Lung (tissue), 12 donors: ENCODE results near the gene WNK2. TPM values are rescaled to one million over a fixed set of nuclear protein-coding genes. Genes with fewer than 3 reads are reported as not detected.
A peak's percentile ranks its signal among the peaks of the same experiment; 100 is the strongest.

ENCODE experiments used
- ATAC-seq: fragments of 200-7000 bp; cut with Tn5 transposase; one replicate; pipeline ENCODE4 v1.9.1; 2020; ENCODE audit warnings: moderate number of reproducible peaks; ENCODE audit not compliant: insufficient read depth, low FRiP score
- DNase-seq, 3 donors: peaks; one replicate each; pipeline ENCODE4 v3.0.0-alpha.2; 2013 to 2017
- H3K27ac ChIP-seq, 2 donors: one replicate each; pipeline ENCODE4 v1.5.1; 2013; ENCODE audit warnings: mild to moderate bottlenecking in 2 of 2, moderate library complexity in 2 of 2, control low read depth in 1 of 2, inconsistent platforms in 1 of 2, low read depth in 1 of 2, low read length in 1 of 2
- H3K27me3 ChIP-seq, 3 donors: one replicate each; pipeline ENCODE4 v1.5.1; 2013; ENCODE audit warnings: low read length in 2 of 3; ENCODE audit not compliant: control insufficient read depth in 3 of 3, insufficient read depth in 3 of 3
- H3K36me3 ChIP-seq, 4 donors: one replicate each; pipeline ENCODE4 v1.5.1; 2013; ENCODE audit warnings: low read length in 4 of 4, mild to moderate bottlenecking in 1 of 4, moderate library complexity in 1 of 4; ENCODE audit not compliant: control insufficient read depth in 4 of 4, insufficient read depth in 4 of 4
- H3K4me1 ChIP-seq, 5 donors: one replicate each; pipeline ENCODE4 v1.5.1; 2013; ENCODE audit warnings: low read length in 5 of 5, mild to moderate bottlenecking in 2 of 5, moderate library complexity in 1 of 5; ENCODE audit not compliant: control insufficient read depth in 5 of 5, insufficient read depth in 5 of 5
- H3K4me3 ChIP-seq: one replicate; pipeline ENCODE4 v1.5.1; 2013; ENCODE audit warnings: mild to moderate bottlenecking, control low read depth, moderate library complexity
- H3K9ac ChIP-seq, 2 donors: one replicate each; pipeline ENCODE4 v1.5.1; 2013; ENCODE audit warnings: low read length in 2 of 2, control low read depth in 1 of 2; ENCODE audit not compliant: insufficient read depth in 1 of 2
- H3K9me3 ChIP-seq, 4 donors: one replicate each; pipeline ENCODE4 v1.5.1; 2013; ENCODE audit warnings: low read length in 3 of 4, mild to moderate bottlenecking in 1 of 4, moderate library complexity in 1 of 4; ENCODE audit not compliant: control insufficient read depth in 4 of 4, insufficient read depth in 3 of 4
- WGBS, 2 donors: extraction: QIAGEN DNeasy Blood & Tissue Kit; methylation state at CpG; one replicate each; pipeline ENCODE4 v1.1.7; 2013; 5-methylcytosine and 5-hydroxymethylcytosine counted together
- polyA plus RNA-seq, 2 donors: library from polyadenylated mRNA; stranded (reverse); fragments of 200-250 nt; gene quantifications; one replicate each; pipeline ENCODE4 v1.2.1, GENCODE V29; 2013
- total RNA-seq, 2 donors: library from RNA; depleted of rRNA in 1 of 2; stranded (reverse); fragments of >200 nt in 1 of 2; gene quantifications; one replicate each; pipeline ENCODE4 v1.2.1, GENCODE V29; 2014 to 2021
- TF ChIP-seq, protein P1 (sequence below): IDR thresholded peaks from 2 replicates; pipeline ENCODE4 v1.5.1; 2012; ENCODE audit warnings: mild to moderate bottlenecking; ENCODE audit errors: control extremely low read depth, extremely low read depth
- donor health status: control.
- donor health status: control.
- donor health status: Bipolar disorder and iron deficiency.
- donor health status: healthy.
- donor health status: DM: yes; HTN: yes; CAD: no.

The WNK2 gene
- total and polyA plus RNA-seq, 4 donors: 1.00 to 8.5 (median 2.9) TPM

GRCh38 chr9:93258818-93259489, 75.0 kb downstream of the WNK2 start:
- H3K4me3 ChIP-seq: no peak overlapping the region
- ATAC-seq (no peak), DNase-seq (peak in 1 of 3 donors; percentile 10)
- TF ChIP-seq, protein P1, sequence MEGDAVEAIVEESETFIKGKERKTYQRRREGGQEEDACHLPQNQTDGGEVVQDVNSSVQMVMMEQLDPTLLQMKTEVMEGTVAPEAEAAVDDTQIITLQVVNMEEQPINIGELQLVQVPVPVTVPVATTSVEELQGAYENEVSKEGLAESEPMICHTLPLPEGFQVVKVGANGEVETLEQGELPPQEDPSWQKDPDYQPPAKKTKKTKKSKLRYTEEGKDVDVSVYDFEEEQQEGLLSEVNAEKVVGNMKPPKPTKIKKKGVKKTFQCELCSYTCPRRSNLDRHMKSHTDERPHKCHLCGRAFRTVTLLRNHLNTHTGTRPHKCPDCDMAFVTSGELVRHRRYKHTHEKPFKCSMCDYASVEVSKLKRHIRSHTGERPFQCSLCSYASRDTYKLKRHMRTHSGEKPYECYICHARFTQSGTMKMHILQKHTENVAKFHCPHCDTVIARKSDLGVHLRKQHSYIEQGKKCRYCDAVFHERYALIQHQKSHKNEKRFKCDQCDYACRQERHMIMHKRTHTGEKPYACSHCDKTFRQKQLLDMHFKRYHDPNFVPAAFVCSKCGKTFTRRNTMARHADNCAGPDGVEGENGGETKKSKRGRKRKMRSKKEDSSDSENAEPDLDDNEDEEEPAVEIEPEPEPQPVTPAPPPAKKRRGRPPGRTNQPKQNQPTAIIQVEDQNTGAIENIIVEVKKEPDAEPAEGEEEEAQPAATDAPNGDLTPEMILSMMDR: no peak
- no peaks in the 10 kb centered on the region for H3K4me1 ChIP-seq
- H3K27ac ChIP-seq: no peak overlapping the region
- no peaks in the 10 kb centered on the region for H3K9me3 ChIP-seq
- H3K9ac ChIP-seq: no peak overlapping the region
- WGBS, 2 donors: 88 to 94% methylated on average over 31 to 33 of the region's 33 CpGs
- no peaks in the 10 kb centered on the region for H3K27me3 ChIP-seq
- H3K36me3 ChIP-seq: no peaks in the 10 kb centered on the region

GRCh38 chr9:93259490-93260262, 75.7 kb downstream of the WNK2 start:
- Histone ChIP-seq H3K27ac (no peak overlapping the region), H3K27me3 (no peaks in the 10 kb centered on the region), H3K9ac (no peak overlapping the region), H3K4me1 (no peaks in the 10 kb centered on the region), H3K36me3 (no peaks in the 10 kb centered on the region), H3K9me3 (no peaks in the 10 kb centered on the region), H3K4me3 (no peak overlapping the region)
- TF ChIP-seq, protein P1: no peak
- WGBS, 2 donors: 91% methylated on average over 18 to 20 of the region's 20 CpGs
- no peak for ATAC-seq
- peak in 1 of 3 donors; percentile 7 for DNase-seq

GRCh38 chr9:93260263-93261066, 76.5 kb downstream of the WNK2 start:
- DNase-seq: peak in 1 of 3 donors; percentile 9
- no peaks in the 10 kb centered on the region for H3K4me1 ChIP-seq
- H3K27ac ChIP-seq: no peak overlapping the region
- no peaks in the 10 kb centered on the region for H3K27me3 ChIP-seq
- H3K9ac ChIP-seq: no peak overlapping the region
- ATAC-seq: no peak
- no peaks in the 10 kb centered on the region for H3K9me3 ChIP-seq
- no peak overlapping the region for H3K4me3 ChIP-seq
- TF ChIP-seq, protein P1: no peak
- WGBS, 2 donors: 89 to 95% methylated on average over 12 of the region's 12 CpGs
- no peaks in the 10 kb centered on the region for H3K36me3 ChIP-seq
